Measurements from ENCODE around the gene PANK1. TPM values are rescaled to one million over a fixed set of nuclear protein-coding genes. Genes with fewer than 3 reads are reported as not detected.

PANK1 gene
- polyA plus RNA-seq, 1 of the 3 experiments (the other 2 are of a cell fraction), result 4.2 TPM

Small RNA genes within 50 kb of the gene (small RNA-seq; reads per million reads assigned to genes)
- 171 to 4,809 (median 2,114) reads per million in 7 experiments for gene MIR107

Other genes starting within 250 kb of the PANK1 start
- gene IFIT5, start 230.7 kb downstream of the PANK1 start, polyA plus RNA-seq (2012; rRNA removed), result 2.7 and 3.6 TPM in 2 replicates
- gene SLC16A12, start 109.6 kb downstream of the PANK1 start, polyA plus RNA-seq (2012; rRNA removed), result 0.13 TPM in 2 replicates
- 1.5 and 2.0 TPM in 2 replicates for gene KIF20B, start 56.3 kb upstream of the PANK1 start, polyA plus RNA-seq (2012; rRNA removed)